Activated T-helper 1 cell treated with anti-CD3 and anti-CD28 coated beads, Interleukin-2, amount 50 U/mL, for 16 hours (primary cell): ENCODE results near the gene PHLDB2.

Experiments used
- DNase-seq, 2 donors: peaks; one replicate each; pipeline ENCODE4 v3.0.0-alpha.2; 2020; ENCODE audit warnings: low read depth in 1 of 2, low spot score in 1 of 2

PHLDB2 gene

DNA sequence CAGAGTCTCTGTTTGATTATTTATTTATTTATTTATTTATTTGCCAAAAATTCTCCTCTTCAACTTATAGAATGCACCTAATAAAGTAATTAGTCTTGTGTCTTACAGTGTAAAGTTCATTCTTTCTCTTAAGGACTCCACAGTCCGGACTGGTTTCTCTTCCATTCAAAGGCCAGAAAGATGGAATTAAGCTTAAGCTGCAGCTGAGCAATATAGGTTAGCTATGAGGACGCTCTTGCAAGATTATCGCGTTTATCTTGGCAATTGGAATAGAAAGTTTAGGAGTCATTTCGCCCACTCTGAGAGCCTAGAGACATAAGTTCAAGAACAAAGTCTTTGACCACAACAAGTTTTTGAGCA, 154.7 kb downstream of the PHLDB2 start:
- DNase-seq: no peak

DNA sequence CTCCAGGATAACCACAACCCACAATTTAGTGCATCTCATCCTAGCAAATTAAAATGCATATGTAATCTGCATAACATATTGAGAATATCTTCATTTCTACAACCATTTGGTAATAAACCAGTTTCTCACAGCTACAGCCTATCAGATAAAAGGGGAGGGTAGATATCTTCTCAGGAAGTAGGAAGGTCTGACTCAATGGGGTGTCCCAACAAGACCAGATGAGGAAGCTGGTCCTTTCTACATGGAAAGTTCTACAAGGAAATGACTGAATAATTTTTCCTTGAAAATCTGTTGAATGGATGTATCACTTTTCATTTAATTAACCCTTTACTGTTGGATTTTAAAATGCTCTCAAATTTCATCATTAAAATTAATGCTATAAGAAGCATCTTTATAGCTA, 158.0 kb downstream of the PHLDB2 start:
- no peak for DNase-seq

DNA sequence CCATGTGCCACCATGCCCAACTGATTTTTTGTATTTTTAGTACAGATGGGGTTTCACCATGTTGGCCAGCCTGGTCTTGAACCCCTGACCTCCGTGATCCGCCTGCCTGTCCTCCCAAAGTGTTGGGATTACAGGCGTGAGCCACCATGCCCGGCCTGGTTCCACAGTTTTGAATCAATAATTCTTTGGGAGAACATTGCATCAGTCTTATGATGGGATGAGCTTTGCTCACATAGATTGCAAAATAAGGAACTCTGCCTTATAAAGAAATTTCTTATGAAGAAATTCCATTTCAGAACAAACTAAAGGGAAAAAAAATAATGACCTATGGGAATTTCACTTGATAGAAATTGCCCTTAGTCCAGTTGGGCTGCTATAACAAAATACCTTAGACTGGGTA, 159.6 kb downstream of the PHLDB2 start:
- no peak for DNase-seq

- DNase-seq: no peak
These were observed 160.7 kb downstream of the PHLDB2 start for GRCh38 chr3:112019716-112020115.

DNA sequence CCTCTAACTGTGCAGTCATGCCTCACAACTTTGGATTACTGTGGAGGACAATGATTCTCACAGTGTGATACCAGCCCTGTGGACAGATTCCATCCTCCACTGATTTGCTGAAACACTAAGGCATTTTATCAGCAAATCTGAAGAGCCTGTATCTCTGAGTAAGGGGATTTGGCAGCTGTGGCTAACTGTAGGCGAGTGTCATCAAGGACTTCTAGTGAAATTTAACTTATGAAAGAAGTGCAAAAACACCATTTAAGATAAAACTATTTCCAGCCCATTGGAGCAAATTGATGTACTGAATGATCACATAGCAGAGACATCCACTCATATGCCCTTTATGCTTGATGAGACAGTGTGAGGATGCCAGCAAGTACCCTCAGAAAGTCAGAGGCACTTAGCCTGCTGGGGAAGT, 161.6 kb downstream of the PHLDB2 start:
- DNase-seq: no peak
